ENCODE results near the gene FCER1G.

DNA sequence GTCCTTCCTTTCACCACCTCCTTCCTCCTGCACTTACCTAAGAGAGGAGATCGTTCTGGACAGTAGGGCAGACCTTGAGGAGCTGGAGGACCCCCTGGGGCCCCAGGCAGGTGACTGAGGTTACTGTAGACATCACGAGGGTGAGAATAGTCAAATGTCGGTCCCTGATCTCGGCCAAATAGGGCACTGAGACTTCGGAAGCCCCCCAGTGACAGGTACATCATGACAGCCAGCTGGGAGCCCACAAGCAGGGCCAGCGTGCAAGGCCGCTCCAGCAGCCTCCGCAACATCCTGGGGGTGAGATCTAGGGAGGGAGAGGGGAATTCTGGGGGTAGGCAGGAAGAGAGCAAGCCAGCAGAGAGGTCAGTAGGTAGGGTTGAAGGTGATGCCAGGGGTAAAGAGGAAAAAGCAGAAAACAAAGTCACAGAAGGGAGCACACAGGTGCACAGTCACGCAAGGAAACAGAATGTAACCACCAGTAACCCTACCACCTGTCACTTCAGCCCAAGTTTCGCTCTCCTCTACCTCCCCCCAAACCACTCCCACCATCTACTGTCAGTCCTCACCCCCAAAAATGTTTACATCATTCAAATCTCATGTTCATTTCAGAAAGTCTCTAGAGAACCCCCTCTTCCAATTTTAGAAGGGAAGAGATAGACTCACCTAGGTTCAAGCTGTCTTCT is 39.2 kb upstream of the FCER1G start:
- TF ChIP-seq, protein P1, sequence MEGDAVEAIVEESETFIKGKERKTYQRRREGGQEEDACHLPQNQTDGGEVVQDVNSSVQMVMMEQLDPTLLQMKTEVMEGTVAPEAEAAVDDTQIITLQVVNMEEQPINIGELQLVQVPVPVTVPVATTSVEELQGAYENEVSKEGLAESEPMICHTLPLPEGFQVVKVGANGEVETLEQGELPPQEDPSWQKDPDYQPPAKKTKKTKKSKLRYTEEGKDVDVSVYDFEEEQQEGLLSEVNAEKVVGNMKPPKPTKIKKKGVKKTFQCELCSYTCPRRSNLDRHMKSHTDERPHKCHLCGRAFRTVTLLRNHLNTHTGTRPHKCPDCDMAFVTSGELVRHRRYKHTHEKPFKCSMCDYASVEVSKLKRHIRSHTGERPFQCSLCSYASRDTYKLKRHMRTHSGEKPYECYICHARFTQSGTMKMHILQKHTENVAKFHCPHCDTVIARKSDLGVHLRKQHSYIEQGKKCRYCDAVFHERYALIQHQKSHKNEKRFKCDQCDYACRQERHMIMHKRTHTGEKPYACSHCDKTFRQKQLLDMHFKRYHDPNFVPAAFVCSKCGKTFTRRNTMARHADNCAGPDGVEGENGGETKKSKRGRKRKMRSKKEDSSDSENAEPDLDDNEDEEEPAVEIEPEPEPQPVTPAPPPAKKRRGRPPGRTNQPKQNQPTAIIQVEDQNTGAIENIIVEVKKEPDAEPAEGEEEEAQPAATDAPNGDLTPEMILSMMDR (IDR thresholded peaks at IDR 0.05), result no peak
- no peak for TF ChIP-seq EP300 (IDR thresholded peaks at IDR 0.05)
- no peak for TF ChIP-seq POLR2A (IDR thresholded peaks at IDR 0.05)
